SK-N-SH (cell line): ENCODE measurements around the gene C1orf50. TPM values are rescaled to one million over a fixed set of nuclear protein-coding genes. Genes with fewer than 3 reads are reported as not detected.
"Not testable (repeated sequence)": the region's sequence is repeated elsewhere in the genome, so short reads cannot be mapped to it uniquely, and the experiment has no call there.

ENCODE experiments used
- CTCF ChIA-PET: fragments of 300-600, 350-600 bp; formaldehyde crosslinking; extraction: SDS; loops from one replicate; lab custom pipeline; 2021; lab: Yijun Ruan, JAX
- POLR2A ChIA-PET: fragments of 350-600 bp; sonication (Branson Sonifier 250); formaldehyde crosslinking; extraction: SDS; loops from one replicate; lab custom pipeline; 2020; ENCODE audit warnings: antibody characterized with exemption, inconsistent platforms; lab: Yijun Ruan, JAX
- DNase-seq: peaks from one replicate; pipeline ENCODE4 v3.0.0; 2012
- H2AFZ ChIP-seq: fragments of 200-600 bp; sonication (generic); 2 replicates; pipeline ENCODE4 v1.8.1; 2016; ENCODE audit warnings: antibody characterized with exemption, mild to moderate bottlenecking, low read depth
- H3F3A ChIP-seq: fragments of 200-600 bp; sonication (generic); replicated peaks from 2 replicates; pipeline ENCODE3; 2016; ENCODE audit warnings: antibody characterized with exemption, mild to moderate bottlenecking; ENCODE audit not compliant: insufficient read depth
- H3K27ac ChIP-seq, 2 experiments: fragments of 200-500 bp in 1 of 2; fragments of 200-600 bp in 1 of 2; sonication (Bioruptor generic) in 1 of 2; sonication (generic), shearing (Covaris generic) in 1 of 2; 2 replicates each; pipeline versions ENCODE4 v1.5.1 to v1.6.1; 2014 to 2016; ENCODE audit warnings: low read depth in 2 of 2, inconsistent platforms in 1 of 2, low read length in 1 of 2, mild to moderate bottlenecking in 1 of 2, mixed read lengths in 1 of 2
- H3K27me3 ChIP-seq: fragments of 200-600 bp; sonication (generic), shearing (Covaris generic); 2 replicates; pipeline ENCODE4 v1.6.1; 2016; ENCODE audit warnings: mixed run types; ENCODE audit not compliant: insufficient read depth
- H3K36me3 ChIP-seq, 2 experiments: fragments of 200-500 bp in 1 of 2; fragments of 200-600 bp in 1 of 2; sonication (Bioruptor generic) in 1 of 2; sonication (generic) in 1 of 2; replicated peaks in 1 of 2; 2 replicates each; pipeline versions ENCODE3 to v1.5.1; 2014 to 2016; ENCODE audit warnings: low read length in 1 of 2, mild to moderate bottlenecking in 1 of 2; ENCODE audit not compliant: insufficient read depth in 2 of 2, control insufficient read depth in 1 of 2
- H3K4me1 ChIP-seq, 2 experiments: fragments of 200-500 bp in 1 of 2; fragments of 200-600 bp in 1 of 2; sonication (Bioruptor generic) in 1 of 2; sonication (generic), shearing (Covaris generic) in 1 of 2; 2 replicates each; pipeline versions ENCODE4 v1.5.1 to v1.6.1; 2014 to 2016; ENCODE audit warnings: low read depth in 1 of 2, low read length in 1 of 2, mixed run types in 1 of 2; ENCODE audit not compliant: insufficient read depth in 2 of 2, control insufficient read depth in 1 of 2
- H3K4me2 ChIP-seq: fragments of 200-600 bp; sonication (generic), shearing (Covaris generic); 2 replicates; pipeline ENCODE4 v1.6.1; 2017; ENCODE audit warnings: mixed run types
- H3K4me3 ChIP-seq, 2 experiments: fragments of 200-500 bp in 1 of 2; fragments of 200-600 bp in 1 of 2; sonication (Bioruptor generic) in 1 of 2; sonication (generic), shearing (Covaris generic) in 1 of 2; 2 replicates each; pipeline versions ENCODE4 v1.5.1 to v1.8.1; 2014 to 2016; ENCODE audit warnings: low read depth in 2 of 2, inconsistent platforms in 1 of 2, low read length in 1 of 2, mild to moderate bottlenecking in 1 of 2, mixed read lengths in 1 of 2, moderate library complexity in 1 of 2
- H3K79me2 ChIP-seq: fragments of 200-600 bp; sonication (generic); 2 replicates; pipeline ENCODE4 v1.8.1; 2017; ENCODE audit warnings: mild to moderate bottlenecking; ENCODE audit not compliant: insufficient read depth
- H3K9ac ChIP-seq: fragments of 200-600 bp; sonication (generic); 2 replicates; pipeline ENCODE4 v1.6.1; 2017; ENCODE audit warnings: mixed run types
- H3K9me2 ChIP-seq: fragments of 200-600 bp; sonication (generic); 2 replicates; pipeline ENCODE4 v1.6.1; 2017; ENCODE audit warnings: mixed run types
- H3K9me3 ChIP-seq: fragments of 200-600 bp; sonication (generic); 2 replicates; pipeline ENCODE4 v1.6.1; 2017; ENCODE audit warnings: mixed run types, mild to moderate bottlenecking, moderate library complexity
- H4K20me1 ChIP-seq: fragments of 200-600 bp; sonication (generic); 2 replicates; pipeline ENCODE4 v1.6.1; 2017; ENCODE audit warnings: mild to moderate bottlenecking, mixed run types; ENCODE audit not compliant: insufficient read depth
- CHD2 ChIP-seq: fragments of 150-350 bp; IDR thresholded peaks from 2 replicates; pipeline ENCODE4 v1.6.1; 2018; ENCODE audit warnings: low read length; ENCODE audit not compliant: partially characterized antibody
- CTCF ChIP-seq: fragments of 200-600 bp; sonication (generic); IDR thresholded peaks from 2 replicates; pipeline ENCODE4 v1.6.1; 2017; ENCODE audit warnings: antibody characterized with exemption, mild to moderate bottlenecking, moderate library complexity
- FOXJ3 ChIP-seq: sonication (generic); formaldehyde crosslinking; IDR thresholded peaks from 2 replicates; pipeline ENCODE4 v1.5.1; 2020; ENCODE audit warnings: mild to moderate bottlenecking, missing genetic modification reagents
- GATA2 ChIP-seq: sonication (generic); formaldehyde crosslinking; IDR thresholded peaks from 2 replicates; pipeline ENCODE4 v1.5.0; 2020; ENCODE audit warnings: mild to moderate bottlenecking, missing genetic modification reagents
- MEF2A ChIP-seq: IDR thresholded peaks from 2 replicates; pipeline ENCODE4 v1.4.0; 2012; ENCODE audit warnings: low read depth, borderline replicate concordance
- PBX3 ChIP-seq: IDR thresholded peaks from 2 replicates; pipeline ENCODE4; 2012
- POLR2AphosphoS5 ChIP-seq: IDR thresholded peaks from 2 replicates; pipeline ENCODE4 v1.6.1; 2012; ENCODE audit warnings: low read depth, low read length
- RCOR1 ChIP-seq: fragments of 150-350 bp; IDR thresholded peaks from 2 replicates; pipeline ENCODE4 v1.6.1; 2017; ENCODE audit warnings: antibody characterized with exemption, low read length
- RXRA ChIP-seq: IDR thresholded peaks from 2 replicates; pipeline ENCODE4 v1.4.0; 2012; ENCODE audit warnings: low read depth, mild to moderate bottlenecking, borderline replicate concordance
- TAF1 ChIP-seq: IDR thresholded peaks from 2 replicates; pipeline ENCODE4 v1.6.1; 2012; ENCODE audit warnings: low read depth, mild to moderate bottlenecking, low read length, moderate library complexity, borderline replicate concordance
- TEAD4 ChIP-seq: IDR thresholded peaks from 2 replicates; pipeline ENCODE4 v1.4.0; 2012; ENCODE audit warnings: mild to moderate bottlenecking, borderline replicate concordance; ENCODE audit not compliant: insufficient read depth
- USF1 ChIP-seq: IDR thresholded peaks from 2 replicates; pipeline ENCODE4 v1.4.0; 2012; ENCODE audit warnings: low read depth, borderline replicate concordance
- WGBS: methylation state at CpG from one replicate; pipeline ENCODE4 v1.1.6; 2017; ENCODE audit warnings: low lambda C conversion rate; 5-methylcytosine and 5-hydroxymethylcytosine counted together
- polyA plus RNA-seq, 3 experiments: library from polyadenylated mRNA; depleted of rRNA; stranded (reverse); fragments of >200 nt; gene quantifications; 2 replicates each; pipeline ENCODE4 v1.2.3, GENCODE V29; 2012
- TF ChIP-seq, protein P1 (sequence below): IDR thresholded peaks from 2 replicates; pipeline ENCODE4 v1.4.0; 2012; ENCODE audit warnings: low read depth
- TF ChIP-seq, protein P2 (sequence below): IDR thresholded peaks from 2 replicates; pipeline ENCODE4 v1.4.0; 2012; ENCODE audit warnings: low read depth, borderline replicate concordance
- TF ChIP-seq, protein P3 (sequence below): fragments of 150-350 bp; IDR thresholded peaks from 2 replicates; pipeline ENCODE4 v1.6.1; 2016; ENCODE audit warnings: mild to moderate bottlenecking, low read depth, low read length

Gene C1orf50
- polyA plus RNA-seq, 1 of the 3 experiments (the other 2 are of a cell fraction) = 2.6 TPM

DNA sequence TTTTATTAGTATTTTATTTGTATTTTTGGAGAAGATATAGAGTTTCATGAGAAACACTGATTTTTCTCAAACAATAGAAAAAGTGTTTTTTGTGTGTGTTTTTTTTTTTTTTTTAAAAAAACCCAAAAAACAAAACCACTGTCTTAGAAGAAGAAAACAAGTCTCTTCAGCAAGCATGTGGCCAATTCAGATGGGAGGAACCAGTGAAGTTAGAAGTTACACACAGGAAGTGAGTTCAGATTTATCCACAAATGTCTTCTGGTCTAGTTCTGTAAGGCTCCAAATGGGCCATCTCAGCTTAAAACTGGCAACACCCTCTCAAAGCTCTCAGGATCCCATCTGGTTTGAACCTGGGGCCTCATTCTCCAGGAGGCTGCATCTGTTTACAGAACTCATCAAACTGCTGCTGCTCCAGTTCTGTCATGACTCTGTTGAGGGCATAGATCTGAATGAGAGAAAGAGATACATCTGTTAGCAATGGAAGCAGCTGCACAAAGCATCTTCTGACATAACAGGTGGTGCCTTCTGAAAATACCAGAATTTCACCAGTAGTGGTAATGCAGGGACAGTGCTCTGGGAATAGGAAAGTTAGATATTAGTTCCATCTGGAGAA lies 40.1 kb downstream of the C1orf50 start:
- CTCF ChIA-PET = interaction anchor here (2.4 to 7.8 kb wide), 3 partner anchors 9 to 266 kb away, joined by 6 to 26 read pairs (median 7); no protein-coding TSS in a partner anchor
- no peaks in the 10 kb centered on the region for H3K9me2 ChIP-seq
- POLR2A ChIA-PET = no interaction called here

DNA sequence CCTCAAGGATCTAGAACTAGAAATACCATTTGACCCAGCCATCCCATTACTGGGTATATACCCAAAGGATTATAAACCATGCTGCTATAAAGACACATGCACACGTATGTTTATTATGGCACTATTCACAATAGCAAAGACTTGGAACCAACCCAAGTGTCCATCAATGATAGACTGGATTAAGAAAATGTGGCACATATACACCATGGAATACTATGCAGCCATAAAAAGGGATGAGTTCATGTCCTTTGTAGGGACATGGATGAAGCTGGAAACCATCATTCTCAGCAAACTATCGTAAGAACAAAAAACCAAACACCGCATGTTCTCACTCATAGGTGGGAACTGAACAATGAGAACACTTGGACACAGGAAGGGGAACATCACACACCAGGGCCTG lies 47.8 kb downstream of the C1orf50 start:
- H4K20me1 ChIP-seq, H3K4me3 ChIP-seq, H3K9ac ChIP-seq, H3K27ac ChIP-seq, POLR2A ChIA-PET, H3K27me3 ChIP-seq, H2AFZ ChIP-seq, H3K9me2 ChIP-seq, H3F3A ChIP-seq, DNase-seq, H3K9me3 ChIP-seq, H3K4me2 ChIP-seq: not testable (repeated sequence)
- CTCF ChIA-PET = interaction anchor here (1.8 to 1.9 kb wide), 2 partner anchors 12 to 32 kb away, joined by 4 to 7 read pairs; partner anchors contain the start of gene ZNF691
- Histone ChIP-seq H3K4me1 (peaks cover 3 to 11% of the 10 kb centered on the region in 2 experiments; a peak in 2 of 4 replicates), H3K36me3 (peaks cover 0 to 14% of the 10 kb centered on the region in 2 experiments), H3K79me2 (peaks cover 21% of the 10 kb centered on the region)
- 97% methylated on average over 3 of the region's 3 CpGs for WGBS

More for the DNA sequence above, 40.1 kb downstream of the C1orf50 start:
- H3K36me3 ChIP-seq = peaks cover 0 to 11% of the 10 kb centered on the region in 2 experiments
- TF ChIP-seq RCOR1 (no peak), CHD2 (no peak), FOXJ3 (CRISPR knock-in tag) (no peak), MEF2A (no peak), USF1 (no peak), GATA2 (CRISPR knock-in tag) (no peak), PBX3 (no peak), TAF1 (no peak), CTCF (no peak), POLR2AphosphoS5 (no peak), TEAD4 (no peak), RXRA (no peak)
- TF ChIP-seq, protein P1, sequence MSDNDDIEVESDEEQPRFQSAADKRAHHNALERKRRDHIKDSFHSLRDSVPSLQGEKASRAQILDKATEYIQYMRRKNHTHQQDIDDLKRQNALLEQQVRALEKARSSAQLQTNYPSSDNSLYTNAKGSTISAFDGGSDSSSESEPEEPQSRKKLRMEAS = no peak
- TF ChIP-seq, protein P2, sequence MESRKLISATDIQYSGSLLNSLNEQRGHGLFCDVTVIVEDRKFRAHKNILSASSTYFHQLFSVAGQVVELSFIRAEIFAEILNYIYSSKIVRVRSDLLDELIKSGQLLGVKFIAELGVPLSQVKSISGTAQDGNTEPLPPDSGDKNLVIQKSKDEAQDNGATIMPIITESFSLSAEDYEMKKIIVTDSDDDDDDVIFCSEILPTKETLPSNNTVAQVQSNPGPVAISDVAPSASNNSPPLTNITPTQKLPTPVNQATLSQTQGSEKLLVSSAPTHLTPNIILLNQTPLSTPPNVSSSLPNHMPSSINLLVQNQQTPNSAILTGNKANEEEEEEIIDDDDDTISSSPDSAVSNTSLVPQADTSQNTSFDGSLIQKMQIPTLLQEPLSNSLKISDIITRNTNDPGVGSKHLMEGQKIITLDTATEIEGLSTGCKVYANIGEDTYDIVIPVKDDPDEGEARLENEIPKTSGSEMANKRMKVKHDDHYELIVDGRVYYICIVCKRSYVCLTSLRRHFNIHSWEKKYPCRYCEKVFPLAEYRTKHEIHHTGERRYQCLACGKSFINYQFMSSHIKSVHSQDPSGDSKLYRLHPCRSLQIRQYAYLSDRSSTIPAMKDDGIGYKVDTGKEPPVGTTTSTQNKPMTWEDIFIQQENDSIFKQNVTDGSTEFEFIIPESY = no peak
- TF ChIP-seq, protein P3, sequence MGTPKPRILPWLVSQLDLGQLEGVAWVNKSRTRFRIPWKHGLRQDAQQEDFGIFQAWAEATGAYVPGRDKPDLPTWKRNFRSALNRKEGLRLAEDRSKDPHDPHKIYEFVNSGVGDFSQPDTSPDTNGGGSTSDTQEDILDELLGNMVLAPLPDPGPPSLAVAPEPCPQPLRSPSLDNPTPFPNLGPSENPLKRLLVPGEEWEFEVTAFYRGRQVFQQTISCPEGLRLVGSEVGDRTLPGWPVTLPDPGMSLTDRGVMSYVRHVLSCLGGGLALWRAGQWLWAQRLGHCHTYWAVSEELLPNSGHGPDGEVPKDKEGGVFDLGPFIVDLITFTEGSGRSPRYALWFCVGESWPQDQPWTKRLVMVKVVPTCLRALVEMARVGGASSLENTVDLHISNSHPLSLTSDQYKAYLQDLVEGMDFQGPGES = no peak
- TF ChIP-seq, all 33 proteins: peak for 0
- no peaks in the 10 kb centered on the region for H4K20me1 ChIP-seq
- no peak overlapping the region for H3K4me2 ChIP-seq
- H2AFZ ChIP-seq = no peak overlapping the region
- no peak overlapping the region for H3K9ac ChIP-seq
- no peak overlapping the region for H3K27ac ChIP-seq
- H3K4me3 ChIP-seq = no peak overlapping the region
- no peaks in the 10 kb centered on the region for H3K9me3 ChIP-seq
- no peaks in the 10 kb centered on the region for H3K27me3 ChIP-seq
- peaks cover 0 to 2% of the 10 kb centered on the region in 2 experiments; a peak in 1 of 4 replicates for H3K4me1 ChIP-seq
- H3K79me2 ChIP-seq = no peaks in the 10 kb centered on the region
- DNase-seq = no peak
- H3F3A ChIP-seq = no peaks in the 10 kb centered on the region
